Measurements from ENCODE around the gene ARMC12. TPM values are rescaled to one million over a fixed set of nuclear protein-coding genes. Genes with fewer than 3 reads are reported as not detected.

ARMC12 gene
- total RNA-seq, 1 donor from 2014 or later = 2.9 TPM

DNA sequence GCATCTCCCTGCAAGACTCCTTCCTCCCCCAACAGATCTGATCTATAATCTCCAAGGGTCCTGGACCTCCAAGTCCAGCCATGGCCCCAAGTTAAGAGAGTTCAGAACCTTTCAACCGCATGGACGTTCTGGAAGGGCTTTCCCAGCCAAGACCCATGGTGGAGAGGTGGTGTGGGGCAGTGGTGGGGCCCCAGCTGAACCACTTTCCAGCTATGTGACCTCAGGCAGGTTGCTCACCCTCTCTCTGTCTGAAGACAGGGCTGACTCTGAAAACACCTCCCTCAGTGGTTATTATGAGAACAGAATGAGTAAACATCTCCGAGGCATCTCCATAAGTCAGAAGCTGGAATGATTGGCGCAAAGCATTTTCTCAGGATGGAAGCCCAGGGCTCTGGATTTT is 59.4 kb downstream of the ARMC12 start:
- TF ChIP-seq, protein P1, sequence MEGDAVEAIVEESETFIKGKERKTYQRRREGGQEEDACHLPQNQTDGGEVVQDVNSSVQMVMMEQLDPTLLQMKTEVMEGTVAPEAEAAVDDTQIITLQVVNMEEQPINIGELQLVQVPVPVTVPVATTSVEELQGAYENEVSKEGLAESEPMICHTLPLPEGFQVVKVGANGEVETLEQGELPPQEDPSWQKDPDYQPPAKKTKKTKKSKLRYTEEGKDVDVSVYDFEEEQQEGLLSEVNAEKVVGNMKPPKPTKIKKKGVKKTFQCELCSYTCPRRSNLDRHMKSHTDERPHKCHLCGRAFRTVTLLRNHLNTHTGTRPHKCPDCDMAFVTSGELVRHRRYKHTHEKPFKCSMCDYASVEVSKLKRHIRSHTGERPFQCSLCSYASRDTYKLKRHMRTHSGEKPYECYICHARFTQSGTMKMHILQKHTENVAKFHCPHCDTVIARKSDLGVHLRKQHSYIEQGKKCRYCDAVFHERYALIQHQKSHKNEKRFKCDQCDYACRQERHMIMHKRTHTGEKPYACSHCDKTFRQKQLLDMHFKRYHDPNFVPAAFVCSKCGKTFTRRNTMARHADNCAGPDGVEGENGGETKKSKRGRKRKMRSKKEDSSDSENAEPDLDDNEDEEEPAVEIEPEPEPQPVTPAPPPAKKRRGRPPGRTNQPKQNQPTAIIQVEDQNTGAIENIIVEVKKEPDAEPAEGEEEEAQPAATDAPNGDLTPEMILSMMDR (conservative IDR thresholded peaks at IDR 0.05) = no peak
- DNase-seq (ENCODE audit: low read depth, low spot score) = no peak
- H3K4me1 Mint-ChIP-seq = no peaks in the 10 kb centered on the region
- H3K36me3 Mint-ChIP-seq (ENCODE audit: low read depth) = no peaks in the 10 kb centered on the region
- H3K9me3 Mint-ChIP-seq = no peaks in the 10 kb centered on the region
- H3K27ac Mint-ChIP-seq (ENCODE audit: unreplicated experiment) = peak overlapping the region; percentile 43
- no peak overlapping the region for H3K4me3 Mint-ChIP-seq
- peaks cover 12% of the 10 kb centered on the region for H3K27me3 Mint-ChIP-seq (ENCODE audit: low read depth)

DNA sequence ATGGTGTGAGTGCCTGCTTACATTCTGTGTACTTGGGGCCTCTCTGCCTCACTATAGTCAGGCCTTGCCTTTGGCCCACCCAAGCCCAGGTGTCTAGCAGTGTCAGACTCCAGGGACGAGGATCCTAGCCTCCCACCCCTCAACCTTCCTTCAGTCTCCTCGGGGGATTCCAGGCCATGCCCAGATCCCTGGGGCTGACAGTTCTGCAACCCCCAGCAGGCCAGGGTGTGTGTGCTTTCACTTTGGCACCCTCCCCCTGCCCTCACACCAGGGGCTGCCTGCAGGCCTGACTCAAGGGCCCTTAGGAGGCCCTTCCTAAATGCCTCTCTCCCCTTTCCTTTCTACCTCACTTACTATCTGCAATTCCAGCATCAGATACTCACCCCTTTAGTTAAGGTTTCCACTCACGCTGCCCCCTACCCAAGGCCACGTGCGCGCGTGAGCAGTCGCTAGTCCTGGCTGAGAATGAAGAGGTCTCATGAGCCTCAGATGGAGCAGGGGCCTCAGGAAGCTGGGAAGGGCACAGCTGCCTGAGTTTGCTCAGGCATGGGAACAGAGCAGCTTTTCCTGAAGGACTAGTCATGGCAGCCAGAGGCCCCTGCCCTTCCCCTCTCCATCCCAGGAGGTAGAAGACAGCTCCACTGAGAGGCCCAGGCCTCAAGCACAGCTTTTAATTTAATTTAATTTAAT is 61.1 kb downstream of the ARMC12 start:
- no peaks in the 10 kb centered on the region for H3K4me1 Mint-ChIP-seq
- H3K27me3 Mint-ChIP-seq (ENCODE audit: low read depth) = peaks cover 12% of the 10 kb centered on the region

More for the DNA sequence above, 61.1 kb downstream of the ARMC12 start:
- no peaks in the 10 kb centered on the region for H3K36me3 Mint-ChIP-seq (ENCODE audit: low read depth)
- H3K9me3 Mint-ChIP-seq = no peaks in the 10 kb centered on the region
- H3K27ac Mint-ChIP-seq (ENCODE audit: unreplicated experiment) = no peak overlapping the region
- DNase-seq (ENCODE audit: low read depth, low spot score) = no peak
- H3K4me3 Mint-ChIP-seq = no peak overlapping the region
- TF ChIP-seq, protein P1 (conservative IDR thresholded peaks at IDR 0.05) = no peak

Other genes starting within 250 kb of the ARMC12 start
- 18.0 and 19.2 TPM in 2 replicates for gene TEAD3, start 240.0 kb upstream of the ARMC12 start, total RNA-seq
- not detected in 2 replicates for gene TULP1, start 224.1 kb upstream of the ARMC12 start, total RNA-seq
- gene FKBP5, start 48.1 kb upstream of the ARMC12 start, total RNA-seq = 39.6 and 40.4 TPM in 2 replicates
- not detected in 2 replicates for gene CLPSL2, start 39.6 kb downstream of the ARMC12 start, total RNA-seq
- gene CLPSL1, start 44.0 kb downstream of the ARMC12 start, total RNA-seq = not detected in 2 replicates
- not detected in 2 replicates for gene CLPS, start 60.3 kb downstream of the ARMC12 start, total RNA-seq
- not detected in 2 replicates for gene LHFPL5, start 68.3 kb downstream of the ARMC12 start, total RNA-seq
- 105 and 113 TPM in 2 replicates for gene SRPK1, start 184.1 kb downstream of the ARMC12 start, total RNA-seq